ENCODE data around the gene CYP2U1.

GRCh38 chr4:107897823-107898222 is 33.5 kb upstream of the CYP2U1 start:
- no peak for TF ChIP-seq CTCF (conservative IDR thresholded peaks at IDR 0.05 in 1 of 2, IDR thresholded peaks at IDR 0.05 in 1 of 2; ENCODE audit: low read depth in 1 of 2, low read length in 2 of 2)
- TF ChIP-seq EZH2 (IDR thresholded peaks at IDR 0.05; ENCODE audit: low read length, missing control alignments): no peak

All from fibroblast of lung (primary cell).